GM12878 (cell line): ENCODE data around the gene ITPR3. TPM values are rescaled to one million over a fixed set of nuclear protein-coding genes. Genes with fewer than 3 reads are reported as not detected.

Experiments used
- BHLHE40 ChIP-seq, 2 experiments: fragments of 450-650 bp in 1 of 2; IDR thresholded peaks; 2 replicates each; pipeline ENCODE4 v1.6.1; 2011 to 2017; ENCODE audit warnings: low read depth in 2 of 2, borderline replicate concordance in 1 of 2, improper control_type of control experiment in 1 of 2, low read length in 1 of 2, mild to moderate bottlenecking in 1 of 2
- CHD2 ChIP-seq: IDR thresholded peaks from 2 replicates; pipeline ENCODE4 v1.6.1; 2011; ENCODE audit warnings: low read depth, low read length, improper control_type of control experiment, borderline replicate concordance
- CREB1 ChIP-seq: IDR thresholded peaks from 2 replicates; pipeline ENCODE4 v1.6.1; 2012; ENCODE audit warnings: low read depth, mild to moderate bottlenecking, inconsistent platforms
- IKZF1 ChIP-seq: fragments of 450-650 bp; conservative IDR thresholded peaks from 2 replicates; pipeline ENCODE4 v1.6.1; 2017; ENCODE audit warnings: antibody characterized with exemption, mild to moderate bottlenecking
- IRF3 ChIP-seq: fragments of 450-650 bp; IDR thresholded peaks from 2 replicates; pipeline ENCODE4 v1.6.1; 2014; ENCODE audit warnings: mild to moderate bottlenecking
- IRF5 ChIP-seq: fragments of 450-650 bp; IDR thresholded peaks from 2 replicates; pipeline ENCODE4 v1.6.1; 2017; ENCODE audit warnings: borderline replicate concordance
- KAT2A ChIP-seq: conservative IDR thresholded peaks from 2 replicates; pipeline ENCODE4 v1.6.1; 2011; ENCODE audit warnings: low read depth, low read length; ENCODE audit not compliant: control insufficient read depth
- MXI1 ChIP-seq: fragments of 150-350 bp; IDR thresholded peaks from 2 replicates; pipeline ENCODE4 v1.6.1; 2011; ENCODE audit warnings: low read depth, mild to moderate bottlenecking, inconsistent platforms, low read length, improper control_type of control experiment
- MYB ChIP-seq: fragments of 150-350 bp; IDR thresholded peaks from 2 replicates; pipeline ENCODE4 v1.6.1; 2014; ENCODE audit warnings: mild to moderate bottlenecking, low read depth, low read length, borderline replicate concordance
- NFYA ChIP-seq: IDR thresholded peaks from 2 replicates; pipeline ENCODE4 v1.6.1; 2011; ENCODE audit warnings: low read depth, mild to moderate bottlenecking, low read length, improper control_type of control experiment, borderline replicate concordance
- NKRF ChIP-seq: fragments of 450-650 bp; conservative IDR thresholded peaks from 2 replicates; pipeline ENCODE4 v1.6.1; 2017; ENCODE audit warnings: mild to moderate bottlenecking, moderate library complexity
- PBX3 ChIP-seq: IDR thresholded peaks from 2 replicates; pipeline ENCODE4 v1.6.1; 2011; ENCODE audit warnings: mild to moderate bottlenecking, low read depth, low read length, moderate library complexity; ENCODE audit not compliant: insufficient replicate concordance
- PML ChIP-seq: IDR thresholded peaks from 2 replicates; pipeline ENCODE4 v1.6.1; 2012; ENCODE audit warnings: low read length, inconsistent platforms
- RUNX3 ChIP-seq: IDR thresholded peaks from 2 replicates; pipeline ENCODE4 v1.6.1; 2012; ENCODE audit warnings: low read length, inconsistent platforms
- SMAD5 ChIP-seq: IDR thresholded peaks from 2 replicates; pipeline ENCODE4 v1.6.1; 2016; ENCODE audit warnings: antibody characterized with exemption, low read depth
- SMC3 ChIP-seq: IDR thresholded peaks from 2 replicates; pipeline ENCODE4 v1.6.1; 2011; ENCODE audit warnings: low read length, improper control_type of control experiment, borderline replicate concordance
- TAF1 ChIP-seq: IDR thresholded peaks from 2 replicates; pipeline ENCODE4 v1.6.1; 2011; ENCODE audit warnings: mild to moderate bottlenecking, low read depth, low read length, borderline replicate concordance
- ZBTB40 ChIP-seq: fragments of 450-650 bp; IDR thresholded peaks from 2 replicates; pipeline ENCODE4 v1.6.1; 2016; ENCODE audit warnings: mild to moderate bottlenecking, moderate library complexity, borderline replicate concordance
- ZNF24 ChIP-seq: fragments of 450-650 bp; IDR thresholded peaks from 2 replicates; pipeline ENCODE4 v1.6.1; 2017; ENCODE audit warnings: antibody characterized with exemption, mild to moderate bottlenecking
- ZSCAN29 ChIP-seq: fragments of 450-650 bp; IDR thresholded peaks from 2 replicates; pipeline ENCODE4 v1.6.1; 2017; ENCODE audit warnings: mild to moderate bottlenecking, moderate library complexity
- polyA plus RNA-seq, 11 experiments: library from polyadenylated mRNA; depleted of rRNA in 4 of 11; unstranded in 6 of 11; stranded (reverse) in 5 of 11; fragments of >200 nt; fragmentation: Nextera tagmentation in 4 of 11; fragmentation: Illumina TruSeq in 1 of 11; extraction: Ambion mirVana in 4 of 11; extraction: Trizol in 1 of 11; gene quantifications; 1 replicate in 1 of 11; 2 replicates in 10 of 11; pipeline versions ENCODE4 v1.2.1 to v1.2.3, GENCODE V29; 2011 to 2016; ENCODE audit warnings: inconsistent platforms in 2 of 11, missing spikeins in 2 of 11, low read depth in 1 of 11
- total RNA-seq, 4 experiments: library from RNA; depleted of rRNA in 3 of 4; stranded (reverse); fragments of >200 nt in 3 of 4; fragmentation: Illumina TruSeq in 1 of 4; extraction: Trizol in 1 of 4; gene quantifications; 2 replicates each; pipeline versions ENCODE4 v1.2.1 to v1.2.3, GENCODE V29; 2013 to 2021

Gene ITPR3
- total and polyA plus RNA-seq, 10 of the 15 experiments (the other 5 are each of a cell fraction or from before 2014, with no cell fraction given): 0.32 to 34.0 (median 11.9) TPM

- no peak for TF ChIP-seq ZBTB40
- no peak for TF ChIP-seq MYB
- TF ChIP-seq KAT2A: no peak
- no peak for TF ChIP-seq IRF5
- peak; percentile 67 to 76; a peak in 3 of 4 replicates for TF ChIP-seq BHLHE40 (IDR thresholded peaks at IDR 0.05; ENCODE audit: borderline replicate concordance in 1 of 2, low read depth in 2 of 2, low read length in 1 of 2)
- TF ChIP-seq ZNF24: no peak
- TF ChIP-seq CREB1: no peak
- peak; percentile 73 for TF ChIP-seq SMC3
- 0 out of 2 replicates have a peak, but pooled peaks have one; percentile 26 for TF ChIP-seq NKRF
- TF ChIP-seq IRF3: no peak
- no peak for TF ChIP-seq TAF1
- no peak for TF ChIP-seq PML
- peak; percentile 73 for TF ChIP-seq IKZF1
- no peak for TF ChIP-seq ZSCAN29
- TF ChIP-seq CHD2: no peak
- no peak for TF ChIP-seq NFYA
- TF ChIP-seq PBX3: no peak
- no peak for TF ChIP-seq SMAD5
- TF ChIP-seq RUNX3: peak; percentile 56
- TF ChIP-seq MXI1: peak; percentile 29; the same call in 1 of the 2 replicates
These were observed 35.6 kb upstream of the ITPR3 start (continued) for GRCh38 chr6:33585403-33586107.
